Spleen (tissue), 13 donors: Measurements from ENCODE around the gene FCRL3. TPM values are rescaled to one million over a fixed set of nuclear protein-coding genes. Genes with fewer than 3 reads are reported as not detected.
"Not testable (repeated sequence)": the region's sequence is repeated elsewhere in the genome, so short reads cannot be mapped to it uniquely, and the experiment has no call there.

Experiments used
- DNase-seq: peaks from one replicate; pipeline ENCODE4 v3.0.0-alpha.2; 2020
- H3K27ac ChIP-seq, 8 donors: fragments of 200-600 bp; sonication (generic) in 7 of 8; 1 replicate in 4 of 8; 2 replicates in 4 of 8; pipeline versions ENCODE4 v1.5.0 to v1.8.0; 2016 to 2021; ENCODE audit warnings: inconsistent platforms in 4 of 8, mild to moderate bottlenecking in 4 of 8, moderate library complexity in 1 of 8
- H3K27me3 ChIP-seq, 7 donors: fragments of 200-600 bp; sonication (generic) in 6 of 7; replicated peaks in 1 of 7; 1 replicate in 4 of 7; 2 replicates in 3 of 7; pipeline versions ENCODE4 v1.5.0 to v1.8.0; 2016 to 2021; ENCODE audit warnings: inconsistent platforms in 3 of 7, mild to moderate bottlenecking in 1 of 7
- H3K36me3 ChIP-seq, 6 donors: fragments of 200-600 bp; sonication (generic) in 5 of 6; 1 replicate in 4 of 6; 2 replicates in 2 of 6; pipeline versions ENCODE4 v1.5.0 to v1.8.0; 2016 to 2021; ENCODE audit warnings: inconsistent platforms in 2 of 6
- H3K4me1 ChIP-seq, 6 donors: fragments of 200-600 bp; sonication (generic) in 5 of 6; 1 replicate in 3 of 6; 2 replicates in 3 of 6; pipeline versions ENCODE4 v1.5.0 to v1.8.0; 2016 to 2021; ENCODE audit warnings: inconsistent platforms in 3 of 6
- H3K4me3 ChIP-seq, 8 donors: fragments of 200-600 bp; sonication (generic) in 7 of 8; 1 replicate in 4 of 8; 2 replicates in 4 of 8; pipeline versions ENCODE4 v1.5.0 to v1.8.0; 2016 to 2021; ENCODE audit warnings: inconsistent platforms in 4 of 8, mild to moderate bottlenecking in 4 of 8, moderate library complexity in 2 of 8
- H3K9me3 ChIP-seq, 8 donors: fragments of 200-600 bp; sonication (generic) in 7 of 8; 1 replicate in 4 of 8; 2 replicates in 4 of 8; pipeline versions ENCODE4 v1.5.0 to v1.8.0; 2016 to 2021; ENCODE audit warnings: inconsistent platforms in 4 of 8
- POLR2A ChIP-seq, 3 donors: fragments of 450-650 bp; IDR thresholded peaks; one replicate each; pipeline ENCODE4 v1.5.1; 2017; ENCODE audit warnings: antibody characterized with exemption in 3 of 3, mild to moderate bottlenecking in 1 of 3
- POLR2AphosphoS5 ChIP-seq, 3 donors: sonication (generic); formaldehyde crosslinking; IDR thresholded peaks; one replicate each; pipeline ENCODE4 v1.5.1; 2017; ENCODE audit warnings: antibody characterized with exemption in 3 of 3
- WGBS, 5 donors: extraction: QIAGEN DNeasy Blood & Tissue Kit in 3 of 5; methylation state at CpG; one replicate each; pipeline versions ENCODE4 v1.1.5 to v1.1.7; 2013 to 2018; 5-methylcytosine and 5-hydroxymethylcytosine counted together
- intact Hi-C: fragments of 100-400 bp; cut with DNase I; formaldehyde crosslinking; loops from one replicate; pipeline ENCODE4 v1.15.0; 2023; ENCODE audit warnings: low total_unique reads
- long read RNA-seq, 2 donors: transcript quantifications; one replicate each; lab custom pipeline, GENCODE V29; 2026
- polyA plus RNA-seq, 3 donors: library from polyadenylated mRNA; stranded (reverse); fragments of 200-250 nt; gene quantifications; one replicate each; pipeline ENCODE4 v1.2.1, GENCODE V29; 2013
- total RNA-seq, 7 donors: library from RNA; depleted of rRNA in 3 of 7; stranded (reverse); fragments of >200 nt in 3 of 7; fragmentation: NEBNext Ultra II Directional in 4 of 7; extraction: Animal tissue kit (Norgen Biotek cat#: 25700) in 4 of 7; gene quantifications; one replicate each; pipeline versions ENCODE4 v1.1.0 to v1.2.1, GENCODE V29; 2016 to 2021
- TF ChIP-seq, protein P1 (sequence below), 11 experiments: fragments of 200-600 bp in 7 of 11; fragments of 450-650 bp in 4 of 11; sonication (generic) in 4 of 11; IDR thresholded peaks in 8 of 11; conservative IDR thresholded peaks in 3 of 11; 1 replicate in 7 of 11; 2 replicates in 4 of 11; pipeline versions ENCODE4 v1.4.0 to v1.8.0; 2016 to 2021; ENCODE audit warnings: antibody characterized with exemption in 11 of 11, inconsistent platforms in 4 of 11, mild to moderate bottlenecking in 1 of 11
- donor health status: healthy with polysubstance abuse.
- donor health status: DM: no; HTN: no; CAD: no; lungs with moderate emphysema.
- donor health status: DM: no; HTN: no; CAD: no.
- donor health status: Bipolar disorder and iron deficiency.
- donor health status: healthy.
- donor health status: DM: no; HTN: no; CAD: no.
- donor health status: DM: yes; HTN: yes; CAD: no.

FCRL3 gene, protein sequence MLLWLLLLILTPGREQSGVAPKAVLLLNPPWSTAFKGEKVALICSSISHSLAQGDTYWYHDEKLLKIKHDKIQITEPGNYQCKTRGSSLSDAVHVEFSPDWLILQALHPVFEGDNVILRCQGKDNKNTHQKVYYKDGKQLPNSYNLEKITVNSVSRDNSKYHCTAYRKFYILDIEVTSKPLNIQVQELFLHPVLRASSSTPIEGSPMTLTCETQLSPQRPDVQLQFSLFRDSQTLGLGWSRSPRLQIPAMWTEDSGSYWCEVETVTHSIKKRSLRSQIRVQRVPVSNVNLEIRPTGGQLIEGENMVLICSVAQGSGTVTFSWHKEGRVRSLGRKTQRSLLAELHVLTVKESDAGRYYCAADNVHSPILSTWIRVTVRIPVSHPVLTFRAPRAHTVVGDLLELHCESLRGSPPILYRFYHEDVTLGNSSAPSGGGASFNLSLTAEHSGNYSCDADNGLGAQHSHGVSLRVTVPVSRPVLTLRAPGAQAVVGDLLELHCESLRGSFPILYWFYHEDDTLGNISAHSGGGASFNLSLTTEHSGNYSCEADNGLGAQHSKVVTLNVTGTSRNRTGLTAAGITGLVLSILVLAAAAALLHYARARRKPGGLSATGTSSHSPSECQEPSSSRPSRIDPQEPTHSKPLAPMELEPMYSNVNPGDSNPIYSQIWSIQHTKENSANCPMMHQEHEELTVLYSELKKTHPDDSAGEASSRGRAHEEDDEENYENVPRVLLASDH
- total RNA-seq (100 to 1,000 TPM in 2 of 7 donors, 10 to 100 TPM in 5; 41.6 to 110 (median 64.1) TPM), polyA plus RNA-seq (10 to 100 TPM; 24.0 to 89.6 (median 39.0) TPM)
- long read RNA-seq, donor 1, result 0 reads
- long read RNA-seq, donor 2, result 0 reads

DNA sequence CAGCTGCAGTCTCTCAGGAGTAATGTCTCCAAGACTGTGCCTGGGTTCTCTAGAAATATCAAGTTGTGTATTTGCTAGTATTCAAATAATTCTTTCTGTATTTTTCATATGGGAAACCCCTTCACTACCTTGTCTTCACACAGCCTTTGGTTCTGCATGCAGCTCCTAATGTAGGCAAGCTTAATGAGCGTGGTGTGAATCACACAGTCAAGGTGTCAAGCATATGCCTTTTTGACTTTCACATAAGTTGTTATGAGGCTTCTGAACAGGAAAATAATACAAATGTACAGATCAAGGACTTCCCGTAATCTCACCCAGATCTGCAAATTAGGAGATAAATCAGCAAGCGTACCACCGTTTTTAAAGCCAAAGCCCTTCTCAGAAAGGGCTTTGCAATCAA lies at the start of gene FCRL3:
TSS of gene FCRL3 (minus strand) at position 38 of the 400 bp plus-strand sequence. CDS start 280 bp downstream, outside the sequence.
- Histone ChIP-seq H3K27me3 (no peaks in the 10 kb centered on the region), H3K4me1 (peaks cover 4 to 89% (median 51%) of the 10 kb centered on the region in 6 donors), H3K9me3 (no peaks in the 10 kb centered on the region), H3K36me3 (no peaks in the 10 kb centered on the region), H3K4me3 (peak within 1 kb of the TSS; percentile 2 to 62 (median 22)), H3K27ac (peak within 1 kb of the TSS; percentile 59 to 91 (median 72))
- peak in 1 of 3 donors; percentile 57 for TF ChIP-seq POLR2AphosphoS5 (IDR thresholded peaks at IDR 0.05)
- no peak for TF ChIP-seq POLR2A (IDR thresholded peaks at IDR 0.05)
- TF ChIP-seq, protein P1, sequence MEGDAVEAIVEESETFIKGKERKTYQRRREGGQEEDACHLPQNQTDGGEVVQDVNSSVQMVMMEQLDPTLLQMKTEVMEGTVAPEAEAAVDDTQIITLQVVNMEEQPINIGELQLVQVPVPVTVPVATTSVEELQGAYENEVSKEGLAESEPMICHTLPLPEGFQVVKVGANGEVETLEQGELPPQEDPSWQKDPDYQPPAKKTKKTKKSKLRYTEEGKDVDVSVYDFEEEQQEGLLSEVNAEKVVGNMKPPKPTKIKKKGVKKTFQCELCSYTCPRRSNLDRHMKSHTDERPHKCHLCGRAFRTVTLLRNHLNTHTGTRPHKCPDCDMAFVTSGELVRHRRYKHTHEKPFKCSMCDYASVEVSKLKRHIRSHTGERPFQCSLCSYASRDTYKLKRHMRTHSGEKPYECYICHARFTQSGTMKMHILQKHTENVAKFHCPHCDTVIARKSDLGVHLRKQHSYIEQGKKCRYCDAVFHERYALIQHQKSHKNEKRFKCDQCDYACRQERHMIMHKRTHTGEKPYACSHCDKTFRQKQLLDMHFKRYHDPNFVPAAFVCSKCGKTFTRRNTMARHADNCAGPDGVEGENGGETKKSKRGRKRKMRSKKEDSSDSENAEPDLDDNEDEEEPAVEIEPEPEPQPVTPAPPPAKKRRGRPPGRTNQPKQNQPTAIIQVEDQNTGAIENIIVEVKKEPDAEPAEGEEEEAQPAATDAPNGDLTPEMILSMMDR (IDR thresholded peaks at IDR 0.05 in 8 of 11, conservative IDR thresholded peaks at IDR 0.05 in 3 of 11), result no peak
- WGBS, 5 donors, result 45 to 79% (median 57%) methylated on average over 4 of the region's 4 CpGs
- intact Hi-C loops, result no loop called here
- no peak for DNase-seq

DNA sequence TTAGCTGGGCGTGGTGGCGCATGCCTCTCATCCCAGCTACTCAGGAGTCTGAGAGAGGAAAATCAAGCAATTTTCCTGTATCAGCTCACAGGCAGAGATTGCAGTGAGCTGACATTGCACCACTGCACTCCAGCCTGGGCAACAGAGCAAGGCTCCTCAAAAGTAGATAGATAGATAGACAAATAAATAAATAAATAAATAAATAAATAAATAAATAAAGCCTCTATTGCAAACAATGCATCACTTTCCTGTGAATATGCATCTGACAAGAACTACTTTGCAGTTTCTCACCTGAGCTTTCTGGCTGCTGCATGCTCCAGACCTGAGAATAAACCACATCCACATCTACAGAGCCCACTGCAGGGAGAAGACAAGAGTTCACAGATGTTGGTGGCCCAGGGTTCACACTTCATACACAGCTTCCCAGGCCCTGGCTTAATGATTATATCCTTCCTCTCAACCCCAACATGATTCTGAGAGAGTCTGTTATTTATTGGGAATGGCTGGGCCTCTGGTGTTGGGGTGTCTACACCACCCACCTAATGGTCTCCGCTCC lies 47.8 kb upstream of the FCRL3 start:
- H3K9me3 ChIP-seq, result no peaks in the 10 kb centered on the region
- no peaks in the 10 kb centered on the region for H3K27me3 ChIP-seq
- H3K27ac ChIP-seq, result no peak overlapping the region
- no peak overlapping the region for H3K4me3 ChIP-seq
- intact Hi-C loops, result no loop called here
- peaks cover 0 to 33% (median 1%) of the 10 kb centered on the region in 6 donors for H3K36me3 ChIP-seq
- WGBS, 5 donors, result 91 to 100% (median 96%) methylated on average over 3 of the region's 3 CpGs
- DNase-seq, result no peak
- peaks cover 0 to 21% (median 5%) of the 10 kb centered on the region in 6 donors for H3K4me1 ChIP-seq
- TF ChIP-seq POLR2A (IDR thresholded peaks at IDR 0.05), result no peak
- no peak for TF ChIP-seq POLR2AphosphoS5 (IDR thresholded peaks at IDR 0.05)
- TF ChIP-seq, protein P1 (IDR thresholded peaks at IDR 0.05 in 8 of 11, conservative IDR thresholded peaks at IDR 0.05 in 3 of 11), result no peak

DNA sequence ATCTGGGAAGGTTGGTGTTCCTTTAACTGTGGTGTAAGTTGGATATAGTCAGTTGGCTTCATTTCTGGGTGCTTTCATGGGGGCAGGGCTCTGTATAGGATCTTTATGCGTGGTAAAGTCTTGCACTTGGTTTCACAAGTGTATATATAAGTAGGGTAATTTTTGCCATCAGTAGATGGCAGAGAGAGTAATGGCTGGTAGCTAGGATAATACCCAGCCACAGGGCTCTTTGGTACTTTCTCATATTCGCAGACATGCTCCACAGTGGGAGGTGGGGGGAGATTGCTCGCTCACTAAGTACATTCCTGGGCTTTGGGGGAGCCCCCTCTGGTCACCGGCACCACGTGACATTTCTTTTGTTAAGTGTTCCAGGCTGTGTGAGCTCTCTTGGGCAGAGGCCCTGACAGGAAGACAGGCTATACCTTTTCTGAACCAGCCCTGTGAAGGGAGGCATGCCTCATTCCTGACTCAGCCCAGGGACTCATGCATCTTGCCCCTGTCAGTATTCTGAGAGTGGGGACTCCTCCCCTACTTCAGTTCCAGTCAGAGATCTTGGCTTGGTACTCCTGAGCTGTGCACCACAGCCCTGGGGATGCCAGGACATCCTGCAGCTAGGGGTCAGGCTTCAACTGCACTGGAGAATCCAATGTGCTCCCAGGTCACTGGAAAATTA lies 38.8 kb upstream of the FCRL3 start:
- WGBS, 5 donors, result 55 to 71% (median 63%) methylated on average over 5 of the region's 5 CpGs
- H3K4me3 ChIP-seq, result no peak overlapping the region
- H3K27me3 ChIP-seq, result no peaks in the 10 kb centered on the region
- H3K9me3 ChIP-seq, result peaks cover 0 to 4% (median 0%) of the 10 kb centered on the region in 8 donors
- intact Hi-C loops, result no loop called here
- DNase-seq, result no peak
- H3K27ac ChIP-seq, result peak overlapping the region in 1 of 8 donors; percentile 14
- peaks cover 0 to 4% (median 0%) of the 10 kb centered on the region in 6 donors for H3K36me3 ChIP-seq
- peaks cover 0 to 29% (median 7%) of the 10 kb centered on the region in 6 donors for H3K4me1 ChIP-seq
- TF ChIP-seq POLR2AphosphoS5 (IDR thresholded peaks at IDR 0.05) (no peak), POLR2A (IDR thresholded peaks at IDR 0.05) (no peak)
- TF ChIP-seq, protein P1 (IDR thresholded peaks at IDR 0.05 in 8 of 11, conservative IDR thresholded peaks at IDR 0.05 in 3 of 11), result peak in 1 of 11 experiments; percentile 9

DNA sequence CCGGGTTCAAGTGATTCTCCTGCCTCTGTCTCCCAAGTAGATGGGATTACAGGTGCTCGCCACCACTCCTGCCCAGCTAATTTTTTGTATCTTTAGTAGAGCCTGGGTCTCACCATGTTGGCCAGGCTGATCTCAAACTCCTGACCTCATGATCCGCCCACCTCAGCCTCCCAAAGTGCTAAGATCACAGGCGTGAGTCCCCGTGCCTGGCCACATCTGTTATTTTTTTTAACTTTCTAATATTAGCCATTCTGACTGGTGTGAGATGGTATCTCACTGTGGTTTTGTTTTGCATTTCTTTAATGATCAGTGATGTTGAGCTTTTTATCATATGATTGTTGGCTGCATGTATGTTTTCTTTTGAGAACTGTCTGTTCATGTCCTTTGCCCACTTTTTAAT lies 35.4 kb upstream of the FCRL3 start:
- H3K27me3 ChIP-seq, DNase-seq, H3K36me3 ChIP-seq, intact Hi-C loops, H3K4me3 ChIP-seq, H3K27ac ChIP-seq, H3K9me3 ChIP-seq: not testable (repeated sequence)
- H3K4me1 ChIP-seq, result peaks cover 0 to 35% (median 10%) of the 10 kb centered on the region in 6 donors
- WGBS, 5 donors, result 59 to 74% (median 73%) methylated on average over 5 of the region's 5 CpGs
